GM12892 (cell line): ENCODE results near the gene LLGL2. TPM values are rescaled to one million over a fixed set of nuclear protein-coding genes. Genes with fewer than 3 reads are reported as not detected.
A peak's percentile ranks its signal among the peaks of the same experiment; 100 is the strongest.
"Not testable (repeated sequence)": the region's sequence is repeated elsewhere in the genome, so short reads cannot be mapped to it uniquely, and the experiment has no call there.

Source experiments
- DNase-seq: peaks from one replicate; pipeline ENCODE4 v3.0.0; 2011; ENCODE audit not compliant: insufficient read length
- FAIRE-seq: peaks from 2 replicates; lab custom pipeline; 2011; peaks lifted over from hg19 to GRCh38; lab: Jason Lieb, UNC
- POLR2A ChIP-seq: IDR thresholded peaks from 2 replicates; pipeline ENCODE4 v1.6.1; 2011; ENCODE audit warnings: low read depth, low read length, control low read depth
- POLR2AphosphoS5 ChIP-seq: IDR thresholded peaks from 2 replicates; pipeline ENCODE4 v1.6.1; 2011; ENCODE audit warnings: low read depth, low read length, control low read depth
- TAF1 ChIP-seq: IDR thresholded peaks from 2 replicates; pipeline ENCODE4 v1.6.1; 2011; ENCODE audit warnings: low read depth, mild to moderate bottlenecking, control low read depth, low read length, borderline replicate concordance
- polyA plus RNA-seq: library from polyadenylated mRNA; unstranded; fragments of >200 nt; gene quantifications from one replicate; pipeline ENCODE4 v1.2.1, GENCODE V29; 2012; ENCODE audit warnings: missing spikeins, inconsistent platforms; ENCODE audit not compliant: missing spikeins

Gene LLGL2, protein sequence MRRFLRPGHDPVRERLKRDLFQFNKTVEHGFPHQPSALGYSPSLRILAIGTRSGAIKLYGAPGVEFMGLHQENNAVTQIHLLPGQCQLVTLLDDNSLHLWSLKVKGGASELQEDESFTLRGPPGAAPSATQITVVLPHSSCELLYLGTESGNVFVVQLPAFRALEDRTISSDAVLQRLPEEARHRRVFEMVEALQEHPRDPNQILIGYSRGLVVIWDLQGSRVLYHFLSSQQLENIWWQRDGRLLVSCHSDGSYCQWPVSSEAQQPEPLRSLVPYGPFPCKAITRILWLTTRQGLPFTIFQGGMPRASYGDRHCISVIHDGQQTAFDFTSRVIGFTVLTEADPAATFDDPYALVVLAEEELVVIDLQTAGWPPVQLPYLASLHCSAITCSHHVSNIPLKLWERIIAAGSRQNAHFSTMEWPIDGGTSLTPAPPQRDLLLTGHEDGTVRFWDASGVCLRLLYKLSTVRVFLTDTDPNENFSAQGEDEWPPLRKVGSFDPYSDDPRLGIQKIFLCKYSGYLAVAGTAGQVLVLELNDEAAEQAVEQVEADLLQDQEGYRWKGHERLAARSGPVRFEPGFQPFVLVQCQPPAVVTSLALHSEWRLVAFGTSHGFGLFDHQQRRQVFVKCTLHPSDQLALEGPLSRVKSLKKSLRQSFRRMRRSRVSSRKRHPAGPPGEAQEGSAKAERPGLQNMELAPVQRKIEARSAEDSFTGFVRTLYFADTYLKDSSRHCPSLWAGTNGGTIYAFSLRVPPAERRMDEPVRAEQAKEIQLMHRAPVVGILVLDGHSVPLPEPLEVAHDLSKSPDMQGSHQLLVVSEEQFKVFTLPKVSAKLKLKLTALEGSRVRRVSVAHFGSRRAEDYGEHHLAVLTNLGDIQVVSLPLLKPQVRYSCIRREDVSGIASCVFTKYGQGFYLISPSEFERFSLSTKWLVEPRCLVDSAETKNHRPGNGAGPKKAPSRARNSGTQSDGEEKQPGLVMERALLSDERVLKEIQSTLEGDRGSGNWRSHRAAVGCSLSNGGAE
- polyA plus RNA-seq: 1.9 TPM

DNA sequence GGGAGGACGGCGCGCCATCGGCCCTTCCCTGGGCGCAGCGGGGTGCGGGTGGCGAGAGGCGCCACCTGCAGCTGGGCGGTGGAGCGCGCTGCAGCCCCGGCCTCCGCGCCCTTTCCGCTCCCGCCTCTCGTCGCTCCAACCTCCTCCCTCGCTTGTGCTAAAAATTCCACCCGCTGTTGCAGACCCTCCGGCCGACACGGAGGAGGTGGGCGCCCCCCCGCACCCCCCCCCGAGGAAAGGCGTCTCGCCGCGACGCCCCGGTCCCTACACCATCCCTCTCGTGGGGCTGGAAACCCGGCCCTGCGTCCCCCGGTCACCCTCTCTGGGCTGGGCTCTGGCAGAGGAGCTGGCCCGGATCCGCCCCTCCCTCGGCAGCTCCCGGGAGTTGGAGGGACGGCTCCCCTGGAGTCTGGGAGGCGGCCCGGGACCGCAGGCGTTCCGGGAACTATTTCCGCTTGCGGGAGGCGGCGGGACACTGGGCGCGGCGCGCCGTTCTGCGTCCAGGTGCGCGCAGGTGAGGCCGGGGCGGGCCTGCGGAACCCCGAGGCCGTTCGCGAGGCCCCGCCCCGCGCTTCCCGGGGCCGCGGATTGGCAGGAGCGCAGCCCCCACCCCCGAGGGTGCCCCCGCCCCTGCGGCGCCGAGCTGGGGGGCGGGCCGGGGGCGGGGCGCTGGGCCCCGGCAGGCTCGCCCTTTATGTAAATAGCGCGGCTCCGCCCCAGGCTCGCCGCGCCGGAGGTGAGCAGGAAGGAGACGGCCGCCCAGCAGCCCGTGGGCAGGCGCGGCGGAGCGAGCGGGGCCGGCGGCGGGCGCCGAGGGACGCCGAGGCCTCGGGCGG lies at the start of gene LLGL2:
TSS of gene LLGL2 (plus strand) at position 728 of the 836 bp plus-strand sequence. CDS start 17,730 bp downstream, outside the sequence.
- FAIRE-seq (no peak), DNase-seq (peak; percentile 94)

DNA sequence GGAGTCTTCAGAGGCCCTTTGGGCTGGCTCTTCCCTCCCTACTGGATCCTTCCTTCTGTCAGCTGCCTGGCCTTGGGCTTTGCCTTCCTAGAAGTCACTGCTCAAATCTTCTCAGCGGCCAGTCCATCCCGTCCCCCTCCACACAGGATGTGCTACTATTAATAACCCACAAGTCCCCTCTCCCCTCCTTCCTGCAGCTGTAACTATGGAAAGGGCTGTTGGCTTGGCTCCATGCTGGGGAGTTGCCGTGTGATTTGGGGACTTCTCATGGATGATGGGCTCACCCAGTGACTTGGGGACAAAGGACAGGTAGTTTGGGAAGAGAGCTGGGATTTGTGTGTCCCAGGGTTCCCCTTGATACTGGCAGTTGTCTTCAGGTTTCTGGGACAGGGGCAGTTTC lies 49.6 kb upstream of the LLGL2 start:
- DNase-seq (no peak), FAIRE-seq (no peak)
- TF ChIP-seq TAF1 (no peak), POLR2AphosphoS5 (no peak), POLR2A (no peak)

More for the DNA sequence above, at the start of gene LLGL2:
- TF ChIP-seq TAF1: no peak
- no peak for TF ChIP-seq POLR2AphosphoS5
- TF ChIP-seq POLR2A: peak; percentile 32; the same call in 1 of the 2 replicates

DNA sequence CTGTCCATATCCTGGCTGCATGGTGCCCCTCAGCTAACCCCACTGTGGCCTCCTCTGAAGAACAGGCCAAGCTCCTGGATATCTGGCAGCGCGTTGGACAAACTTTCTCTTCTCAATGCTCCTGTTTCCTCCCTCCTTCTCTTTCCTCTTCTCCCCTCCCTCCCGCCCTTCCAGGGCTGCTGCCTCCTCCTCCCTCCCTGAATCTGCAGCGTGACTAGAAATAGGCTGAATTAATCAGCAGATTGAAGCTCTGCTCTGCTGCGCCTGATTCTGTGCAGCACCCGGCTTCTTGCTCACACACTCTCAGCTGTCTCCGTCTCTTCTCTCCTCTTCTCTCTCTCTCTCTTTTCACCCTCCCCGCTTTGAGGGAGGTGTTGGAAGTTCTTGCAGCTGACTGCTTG lies 49.2 kb upstream of the LLGL2 start:
- TF ChIP-seq POLR2AphosphoS5 (no peak), TAF1 (no peak), POLR2A (no peak)
- DNase-seq: no peak
- FAIRE-seq: no peak

DNA sequence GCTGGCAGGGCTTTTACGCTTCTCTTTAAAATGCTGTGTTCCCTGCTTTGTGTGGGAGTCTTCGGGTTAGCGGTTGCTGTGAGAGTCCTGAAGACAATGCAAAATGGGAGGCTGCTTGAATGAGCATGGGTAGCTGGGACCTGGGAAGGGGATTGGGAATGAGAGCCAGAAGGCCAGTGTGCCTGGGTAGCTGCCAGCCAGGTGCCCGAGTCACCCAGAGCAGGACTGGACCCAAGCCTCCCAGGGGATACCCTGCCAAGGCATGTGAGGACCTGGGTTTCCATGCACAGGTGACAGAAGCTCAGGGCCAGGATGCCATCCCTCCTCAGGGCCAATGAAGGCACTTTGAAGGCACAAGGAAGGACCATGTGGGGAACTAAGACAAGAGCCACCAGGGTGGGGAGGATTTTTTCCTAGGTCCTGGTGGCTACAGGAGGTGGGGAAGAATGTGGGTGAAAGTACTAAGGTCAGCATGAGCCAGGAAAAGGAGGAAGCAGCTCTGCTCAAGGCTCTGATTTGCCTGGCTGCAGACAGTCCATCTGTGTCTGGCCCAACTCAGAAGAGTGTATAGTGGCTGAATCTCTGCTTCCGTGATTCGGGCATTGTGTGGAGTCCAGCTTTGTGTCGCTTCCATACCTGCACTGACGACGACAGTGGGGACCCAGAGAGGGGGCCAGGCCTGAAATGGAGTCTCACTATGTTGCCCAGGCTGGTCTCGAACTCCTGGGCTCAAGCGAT lies 48.6 kb upstream of the LLGL2 start:
- no peak for TF ChIP-seq POLR2A
- TF ChIP-seq TAF1: no peak
- TF ChIP-seq POLR2AphosphoS5: no peak
- DNase-seq: no peak
- FAIRE-seq: no peak

DNA sequence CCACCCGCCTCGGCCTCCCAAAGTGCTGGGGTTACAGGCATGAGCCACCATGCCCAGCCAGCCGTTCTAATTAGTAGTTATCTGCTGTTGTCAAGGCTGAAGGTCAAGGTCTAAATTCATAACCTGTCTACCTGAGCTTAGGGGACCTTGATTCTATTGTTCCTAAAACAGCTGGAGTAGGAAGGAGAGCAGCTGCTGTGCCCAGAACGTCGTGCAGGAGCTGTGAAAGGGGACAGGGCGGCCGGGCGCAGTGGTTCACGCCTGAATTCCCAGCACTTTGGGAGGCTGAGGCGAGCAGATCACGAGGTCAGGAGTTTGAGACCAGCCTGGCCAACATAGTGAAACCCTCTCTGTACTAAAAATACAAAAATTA lies 48.0 kb upstream of the LLGL2 start:
- FAIRE-seq: not testable (repeated sequence)

DNA sequence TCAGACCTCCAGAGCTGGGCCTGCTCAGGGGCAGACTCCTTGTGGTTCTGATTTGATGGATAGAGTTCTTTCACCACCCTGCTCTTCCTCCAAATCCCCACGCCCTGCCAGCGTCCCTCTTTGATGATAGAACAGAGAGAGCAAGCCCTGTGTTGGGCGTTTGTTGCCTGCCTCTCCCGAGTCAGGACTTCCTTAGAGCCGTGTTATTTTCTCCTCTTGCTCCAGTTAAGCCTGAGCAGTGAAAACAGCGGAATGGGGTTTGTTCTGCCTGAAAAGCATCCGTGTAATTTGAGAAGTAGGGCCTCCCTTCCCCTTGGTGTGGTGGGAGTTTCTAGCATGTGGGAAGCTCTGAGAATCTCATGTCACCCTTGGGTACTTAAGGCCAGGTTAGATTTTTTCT lies 47.0 kb upstream of the LLGL2 start:
- FAIRE-seq (no peak), DNase-seq (no peak)
- TF ChIP-seq POLR2A (no peak), TAF1 (no peak), POLR2AphosphoS5 (no peak)

More for the DNA sequence above, 48.0 kb upstream of the LLGL2 start:
- DNase-seq: not testable (repeated sequence)

DNA sequence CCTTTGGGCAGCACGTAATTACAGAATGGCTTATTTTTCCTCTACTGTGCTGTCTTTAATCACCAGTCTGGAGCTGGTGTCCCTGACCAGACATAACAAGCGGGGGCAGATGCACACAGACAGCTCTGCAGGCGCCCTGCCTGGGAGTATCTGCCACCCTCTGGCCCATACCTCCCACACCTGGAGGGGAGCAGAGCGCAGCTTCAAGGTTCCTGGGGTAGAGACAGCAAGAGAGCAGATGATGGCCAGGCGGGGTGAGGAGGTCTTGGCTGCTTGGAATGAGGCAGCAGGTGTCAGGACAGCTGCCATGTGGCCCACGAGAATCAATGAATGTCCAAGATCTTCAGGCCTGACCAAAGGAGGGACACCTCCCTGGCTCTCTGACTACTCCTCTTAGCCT lies 45.2 kb upstream of the LLGL2 start:
- TF ChIP-seq POLR2A (no peak), POLR2AphosphoS5 (no peak), TAF1 (no peak)
- DNase-seq (no peak), FAIRE-seq (no peak)

DNA sequence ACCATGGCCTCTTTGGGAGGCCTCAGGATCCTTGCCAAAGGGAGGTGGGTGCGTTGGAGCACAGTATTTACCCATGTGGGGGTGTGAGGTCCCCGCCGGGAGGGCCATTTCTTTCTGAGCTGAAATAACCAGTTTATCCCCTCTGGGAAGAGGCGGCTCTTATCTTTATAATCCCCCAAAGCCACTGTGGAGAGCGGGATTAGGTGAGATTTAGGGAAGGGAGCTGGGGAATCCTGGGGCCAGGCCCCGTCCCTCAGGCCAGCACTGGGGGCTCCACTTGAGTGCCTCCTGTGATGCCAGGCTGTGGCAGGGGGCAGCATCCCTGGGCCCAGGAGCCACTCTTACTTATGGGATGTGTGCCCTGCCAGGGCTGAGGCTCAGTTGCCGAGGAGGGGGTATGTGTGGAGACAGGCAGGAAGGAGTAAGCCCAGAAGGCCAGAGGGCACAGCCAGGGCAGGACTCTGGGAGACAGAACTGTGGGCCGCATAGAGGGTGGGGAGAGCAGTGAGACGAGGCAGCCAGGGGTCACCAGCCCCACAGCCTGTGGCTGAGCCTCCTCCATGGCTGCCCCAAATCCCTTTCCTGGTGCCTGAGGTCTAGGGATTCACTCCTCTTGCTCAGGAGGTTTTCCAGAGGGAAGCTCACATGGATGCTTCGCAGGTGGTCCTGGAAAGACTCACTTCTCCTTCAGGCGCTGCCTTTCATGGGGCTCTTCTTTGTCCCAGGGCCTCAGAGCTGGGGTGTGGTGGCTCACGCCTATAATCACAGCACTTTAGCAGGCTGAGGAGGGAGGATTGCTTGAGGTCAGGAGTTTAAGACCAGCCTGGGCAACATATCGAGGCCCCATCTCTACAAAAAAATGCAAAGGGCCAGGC lies 44.1 kb upstream of the LLGL2 start:
- TF ChIP-seq TAF1: no peak
- no peak for TF ChIP-seq POLR2AphosphoS5
- TF ChIP-seq POLR2A: no peak
- no peak for FAIRE-seq
- DNase-seq: no peak

DNA sequence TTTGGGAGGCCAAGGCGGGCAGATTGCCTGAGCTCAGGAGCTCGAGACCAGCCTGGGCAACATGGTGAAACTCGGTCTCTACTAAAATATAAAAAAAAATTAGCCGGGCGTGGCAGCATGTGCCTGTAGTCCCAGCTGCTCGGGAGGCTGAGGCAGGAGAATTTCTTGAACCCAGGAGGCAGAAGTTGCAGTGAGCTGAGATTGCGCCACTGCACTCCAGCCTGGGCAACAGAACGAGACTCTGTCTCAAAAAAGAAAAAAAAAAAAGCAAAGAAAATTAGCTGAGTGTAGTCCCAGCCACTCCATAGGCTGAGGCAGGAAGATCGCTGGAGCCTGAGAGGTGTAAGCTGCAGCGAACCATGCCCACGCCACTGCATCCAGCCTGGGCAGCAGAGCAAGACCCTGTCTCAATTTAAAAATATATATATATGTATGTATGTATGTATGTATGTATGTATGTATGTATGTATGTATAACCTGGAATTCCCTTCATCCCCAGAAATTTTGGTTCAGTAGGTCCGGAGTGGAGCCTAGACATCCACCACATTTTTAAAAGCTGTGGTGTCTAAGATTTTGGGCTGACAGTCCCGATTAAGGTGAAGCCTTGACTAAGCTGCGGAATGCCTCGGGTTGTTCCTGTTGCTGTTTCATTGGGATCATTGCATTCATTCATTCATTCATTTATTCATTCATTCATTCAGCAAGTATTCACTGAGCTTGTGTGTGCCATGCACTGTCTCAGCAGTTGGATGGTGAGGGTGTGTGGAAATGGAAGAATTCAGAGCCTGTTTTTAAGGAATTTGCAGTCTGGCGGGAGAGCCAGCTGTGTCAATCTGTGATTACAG lies 43.2 kb upstream of the LLGL2 start:
- no peak for FAIRE-seq

More for the DNA sequence above, 43.2 kb upstream of the LLGL2 start:
- TF ChIP-seq POLR2AphosphoS5 (no peak), POLR2A (no peak), TAF1 (no peak)
- DNase-seq: no peak
